ENCODE measurements around the gene KCTD4. TPM values are rescaled to one million over a fixed set of nuclear protein-coding genes. Genes with fewer than 3 reads are reported as not detected.

The KCTD4 gene
- total RNA-seq, 1 donor from 2014 or later = not detected

GRCh38 chr13:45174478-45174877 is 26.4 kb downstream of the KCTD4 start:
- DNase-seq = no peak
- H3K27me3 Mint-ChIP-seq = no peaks in the 10 kb centered on the region
- intact Hi-C loops (cut with micrococcal nuclease) = no loop called here
- H3K36me3 Mint-ChIP-seq (ENCODE audit: low read depth) = peaks cover 42% of the 10 kb centered on the region
- H3K4me1 Mint-ChIP-seq = peaks cover 11% of the 10 kb centered on the region
- H3K9me3 Mint-ChIP-seq = no peaks in the 10 kb centered on the region
- no peak overlapping the region for H3K4me3 Mint-ChIP-seq
- ChIA-PET CTCF (no interaction called here), POLR2A (no interaction called here)
- ATAC-seq (ENCODE audit: low read depth) = no peak
- TF ChIP-seq CTCF (IDR thresholded peaks at IDR 0.05) = no peak
- no peak overlapping the region for H3K27ac Mint-ChIP-seq

- intact Hi-C loops (cut with micrococcal nuclease) = no loop called here
- CTCF ChIA-PET = no interaction called here
- Mint-ChIP-seq H3K4me1 (no peaks in the 10 kb centered on the region), H3K36me3 (ENCODE audit: low read depth) (peaks cover 56% of the 10 kb centered on the region), H3K9me3 (no peaks in the 10 kb centered on the region), H3K27me3 (no peaks in the 10 kb centered on the region), H3K4me3 (no peak overlapping the region), H3K27ac (no peak overlapping the region)
- DNase-seq (no peak), ATAC-seq (ENCODE audit: low read depth) (no peak)
- no peak for TF ChIP-seq CTCF (IDR thresholded peaks at IDR 0.05)
- POLR2A ChIA-PET = no interaction called here
These were observed 32.3 kb downstream of the KCTD4 start for GRCh38 chr13:45168555-45168930.

- H3K4me1 Mint-ChIP-seq = peaks cover 3% of the 10 kb centered on the region
- H3K36me3 Mint-ChIP-seq (ENCODE audit: low read depth) = peaks cover 56% of the 10 kb centered on the region
- no peaks in the 10 kb centered on the region for H3K27me3 Mint-ChIP-seq
- DNase-seq (no peak), ATAC-seq (ENCODE audit: low read depth) (no peak)
- CTCF ChIA-PET = no interaction called here
- intact Hi-C loops (cut with micrococcal nuclease) = no loop called here
- H3K9me3 Mint-ChIP-seq = no peaks in the 10 kb centered on the region
- no peak for TF ChIP-seq CTCF (IDR thresholded peaks at IDR 0.05)
- H3K4me3 Mint-ChIP-seq = no peak overlapping the region
- POLR2A ChIA-PET = no interaction called here
- H3K27ac Mint-ChIP-seq = no peak overlapping the region
These were observed 33.0 kb downstream of the KCTD4 start for GRCh38 chr13:45167611-45168554.

- H3K4me1 Mint-ChIP-seq = peaks cover 8% of the 10 kb centered on the region
- peaks cover 49% of the 10 kb centered on the region for H3K36me3 Mint-ChIP-seq (ENCODE audit: low read depth)
- no peak for TF ChIP-seq CTCF (IDR thresholded peaks at IDR 0.05)
- ATAC-seq (ENCODE audit: low read depth) = no peak
- H3K4me3 Mint-ChIP-seq = no peak overlapping the region
- H3K9me3 Mint-ChIP-seq = no peaks in the 10 kb centered on the region
- H3K27me3 Mint-ChIP-seq = no peaks in the 10 kb centered on the region
- H3K27ac Mint-ChIP-seq = no peak overlapping the region
- ChIA-PET CTCF (no interaction called here), POLR2A (interaction anchor here (0.6 kb wide), 1 partner anchor 794 kb away, joined by 3 read pairs; no protein-coding TSS in a partner anchor)
- DNase-seq = no peak
- intact Hi-C loops (cut with micrococcal nuclease) = no loop called here
These were observed 34.0 kb downstream of the KCTD4 start for GRCh38 chr13:45166858-45167257.

DNA sequence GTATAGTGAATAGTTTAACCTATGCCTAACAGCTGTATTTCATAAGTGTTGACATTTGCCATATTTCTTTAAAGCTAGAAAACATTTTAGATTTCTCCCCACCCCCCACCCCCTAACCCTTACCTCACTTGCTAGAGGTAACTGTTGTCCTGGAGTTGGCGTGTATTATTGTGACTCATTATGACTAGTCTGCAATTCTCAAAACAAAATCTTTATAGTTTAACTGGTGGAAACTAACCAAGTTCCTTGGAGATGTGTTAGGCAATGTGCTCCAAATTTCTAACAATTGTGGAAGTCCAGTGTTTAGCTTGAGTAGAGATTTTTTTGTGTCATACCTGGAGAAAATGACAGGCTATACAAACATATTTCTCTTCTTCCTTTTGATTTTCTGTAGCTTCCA is 38.0 kb downstream of the KCTD4 start:
- CTCF ChIA-PET = no interaction called here
- Mint-ChIP-seq H3K4me3 (no peak overlapping the region), H3K9me3 (peaks cover 6% of the 10 kb centered on the region), H3K27ac (no peak overlapping the region), H3K4me1 (peaks cover 8% of the 10 kb centered on the region), H3K36me3 (ENCODE audit: low read depth) (peaks cover 55% of the 10 kb centered on the region), H3K27me3 (no peaks in the 10 kb centered on the region)
- no peak for TF ChIP-seq CTCF (IDR thresholded peaks at IDR 0.05)
- DNase-seq (no peak), ATAC-seq (ENCODE audit: low read depth) (no peak)
- POLR2A ChIA-PET = no interaction called here
- intact Hi-C loops (cut with micrococcal nuclease) = loop anchor here (2.0 kb wide), 1 partner anchor 14 kb away; no protein-coding TSS in a partner anchor
